GM19324 (cell line): ENCODE data around the gene COL28A1.
"Not testable (repeated sequence)": the region's sequence is repeated elsewhere in the genome, so short reads cannot be mapped to it uniquely, and the experiment has no call there.

Source experiments
- ATAC-seq: cut with Tn5 transposase; IDR thresholded peaks from one replicate; pipeline ENCODE4 v1.9.1; 2021; ENCODE audit warnings: mild to moderate bottlenecking, moderate library complexity; ENCODE audit not compliant: unreplicated experiment, low FRiP score

Gene COL28A1

DNA sequence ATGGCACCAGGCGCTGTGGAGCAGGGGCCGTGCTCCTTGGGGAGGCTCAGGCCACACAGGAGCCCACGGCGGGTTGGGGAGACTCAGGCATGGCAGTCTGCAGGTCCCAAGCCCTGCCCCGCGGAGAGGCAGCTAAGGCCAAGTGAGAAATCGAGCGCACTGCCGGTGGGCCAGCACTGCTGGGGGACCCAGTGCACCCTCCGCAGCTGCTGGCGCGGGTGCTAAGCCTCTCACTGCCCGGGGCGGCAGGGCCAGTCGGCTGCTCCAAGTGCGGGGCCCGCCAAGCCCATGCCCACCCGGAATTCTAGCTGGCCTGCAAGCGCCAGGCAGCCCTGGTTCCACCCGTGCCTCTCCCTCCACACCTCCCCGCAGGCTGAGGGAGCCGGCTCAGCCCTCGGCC, 57.1 kb downstream of the COL28A1 start:
- ATAC-seq: no peak

DNA sequence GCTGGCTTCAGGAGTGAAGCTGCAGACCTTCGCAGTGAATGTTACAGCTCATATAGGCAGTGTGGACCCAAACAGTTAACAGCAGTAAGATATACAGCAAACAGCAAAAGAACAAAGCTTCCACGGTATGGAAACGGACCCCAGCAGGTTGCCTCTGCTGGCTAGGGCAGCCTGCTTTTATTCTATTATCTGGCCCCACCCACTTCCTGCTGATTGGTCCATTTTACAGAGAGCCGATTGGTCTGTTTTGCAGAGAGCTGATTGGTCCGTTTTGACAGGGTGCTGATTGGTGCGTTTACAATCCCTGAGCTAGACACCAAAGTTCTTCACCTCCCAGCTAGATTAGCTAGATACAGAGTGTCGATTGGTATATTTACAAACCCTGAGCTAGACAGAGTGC, 58.0 kb downstream of the COL28A1 start:
- ATAC-seq: not testable (repeated sequence)

DNA sequence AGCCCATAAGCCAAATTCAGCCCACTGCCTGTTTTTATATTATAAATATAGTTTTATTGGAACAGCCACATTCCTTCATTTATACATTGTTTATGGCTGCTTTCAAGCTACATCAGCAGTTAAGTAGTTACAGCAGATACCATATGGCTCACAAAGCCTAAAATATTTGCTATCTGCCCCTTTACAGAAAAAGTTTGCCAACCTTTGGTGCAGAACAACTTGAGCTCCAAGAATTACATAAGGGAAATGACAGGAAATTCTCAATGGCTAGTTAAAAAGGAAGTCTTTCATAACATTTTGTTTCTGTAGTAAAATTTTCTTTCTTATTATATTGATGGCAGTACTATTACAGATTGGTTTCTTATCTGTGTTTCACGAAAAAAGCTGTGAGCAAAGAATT, 59.3 kb downstream of the COL28A1 start:
- no peak for ATAC-seq

DNA sequence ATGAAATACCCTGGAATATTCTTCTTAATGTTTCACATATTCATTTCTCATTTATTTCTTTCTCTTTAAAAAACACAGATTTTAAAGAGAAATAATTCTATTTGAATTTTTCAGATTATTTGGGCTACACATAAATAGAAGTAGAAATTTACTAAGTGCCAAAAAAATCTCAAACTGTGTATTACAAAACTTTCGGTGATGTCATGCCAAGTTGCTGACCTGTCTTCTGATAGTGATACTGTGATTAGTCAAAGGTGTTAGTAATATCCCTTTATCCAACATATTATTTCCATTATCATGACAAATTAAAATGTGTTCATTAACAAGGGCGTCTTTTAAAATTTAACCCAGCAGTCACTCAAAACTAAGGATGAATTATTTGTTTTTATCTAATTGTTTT, 60.1 kb downstream of the COL28A1 start:
- ATAC-seq: no peak

DNA sequence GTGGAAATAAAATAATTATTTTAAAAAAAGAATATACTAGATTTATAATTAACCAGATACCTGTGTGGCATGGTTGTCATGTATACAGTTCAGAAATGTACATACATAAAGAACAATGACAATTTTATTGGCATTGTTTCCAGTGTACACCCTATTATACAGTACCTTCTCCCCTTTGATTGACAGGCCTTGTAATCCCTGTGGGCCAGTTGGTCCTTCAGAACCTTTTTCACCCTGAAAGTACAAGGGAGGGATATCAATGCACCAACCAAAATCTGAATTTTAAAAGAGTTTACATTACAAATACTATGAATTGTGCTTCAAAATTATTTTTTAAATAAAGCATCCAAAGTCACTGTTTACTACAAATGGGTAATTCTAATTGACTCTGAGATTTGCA, 61.2 kb downstream of the COL28A1 start:
- ATAC-seq: no peak

DNA sequence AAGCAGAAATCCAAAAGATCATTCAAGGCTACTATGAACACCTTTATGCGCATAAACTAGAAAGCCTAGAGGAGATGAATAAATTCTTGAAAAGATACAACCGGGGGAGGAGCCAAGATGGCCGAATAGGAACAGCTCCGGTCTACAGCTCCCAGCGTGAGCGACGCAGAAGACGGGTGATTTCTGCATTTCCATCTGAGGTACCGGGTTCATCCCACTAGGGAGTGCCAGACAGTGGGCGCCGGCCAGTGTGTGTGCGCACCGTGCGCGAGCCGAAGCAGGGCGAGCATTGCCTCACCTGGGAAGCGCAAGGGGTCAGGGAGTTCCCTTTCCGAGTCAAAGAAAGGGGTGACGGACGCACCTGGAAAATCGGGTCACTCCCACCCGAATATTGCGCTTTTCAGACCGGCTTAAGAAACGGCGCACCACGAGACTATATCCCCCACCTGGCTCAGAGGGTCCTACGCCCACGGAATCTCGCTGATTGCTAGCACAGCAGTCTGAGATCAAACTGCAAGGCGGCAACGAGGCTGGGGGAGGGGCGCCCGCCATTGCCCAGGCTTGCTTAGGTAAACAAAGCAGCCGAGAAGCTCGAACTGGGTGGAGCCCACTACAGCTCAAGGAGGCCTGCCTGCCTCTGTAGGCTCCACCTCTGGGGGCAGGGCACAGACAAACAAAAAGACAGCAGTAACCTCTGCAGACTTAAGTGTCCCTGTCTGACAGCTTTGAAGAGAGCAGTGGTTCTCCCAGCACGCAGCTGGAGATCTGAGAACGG, 70.5 kb downstream of the COL28A1 start:
- ATAC-seq: not testable (repeated sequence)

DNA sequence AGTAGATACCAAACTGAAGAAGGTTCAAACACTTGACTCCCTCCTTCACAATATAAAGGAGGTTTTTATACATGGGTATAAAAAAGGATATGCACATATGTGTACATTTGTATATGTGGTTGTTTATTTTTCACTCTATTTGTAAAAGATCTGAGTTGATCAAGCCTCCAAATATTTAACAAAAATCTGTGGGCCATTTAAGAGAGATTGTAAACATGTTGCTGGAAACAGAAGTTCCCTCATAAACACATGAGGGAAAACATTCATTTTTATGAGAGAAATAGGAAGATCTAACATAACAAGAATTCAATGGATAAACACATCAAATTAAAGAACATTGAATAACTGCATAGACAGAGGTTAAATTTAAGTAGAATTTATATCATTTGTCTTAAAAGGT, 81.7 kb downstream of the COL28A1 start:
- no peak for ATAC-seq

DNA sequence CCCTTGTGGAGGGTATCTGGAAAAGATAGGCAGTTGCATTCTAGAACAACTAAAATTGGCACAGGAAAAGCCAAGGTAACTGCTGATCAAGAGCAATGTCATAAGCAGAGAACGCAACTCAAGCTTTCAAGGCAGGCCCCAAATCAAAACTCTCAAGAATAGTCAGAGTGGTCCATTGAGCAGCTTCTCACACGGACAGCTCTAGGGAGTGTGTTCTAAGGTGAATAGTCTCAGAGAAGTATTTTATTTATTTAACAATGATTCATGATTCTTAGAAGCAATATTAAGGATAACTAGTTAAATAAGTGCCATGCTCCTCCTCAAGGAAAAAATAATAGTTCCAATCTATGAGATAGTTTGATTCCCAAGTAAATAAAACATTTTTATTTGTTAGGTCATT, 83.0 kb downstream of the COL28A1 start:
- ATAC-seq: no peak

DNA sequence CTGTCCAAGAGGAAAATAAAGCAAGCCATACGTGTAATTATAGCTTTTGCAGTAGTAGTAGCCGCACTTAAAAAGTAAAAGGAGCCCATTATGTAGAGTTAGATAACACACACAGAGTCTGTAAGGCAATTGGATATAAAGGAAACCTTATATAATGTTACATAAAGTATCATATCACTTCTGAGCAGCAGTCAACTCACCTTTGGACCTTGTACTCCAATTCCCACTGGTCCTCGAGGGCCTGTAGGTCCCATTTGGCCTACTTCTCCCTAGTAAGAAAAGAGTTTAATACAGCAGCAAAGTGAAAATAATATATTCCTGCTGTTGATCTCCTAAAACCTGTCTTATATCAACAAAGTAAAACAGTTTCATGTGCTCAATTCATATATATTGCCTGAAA, 83.6 kb downstream of the COL28A1 start:
- no peak for ATAC-seq

DNA sequence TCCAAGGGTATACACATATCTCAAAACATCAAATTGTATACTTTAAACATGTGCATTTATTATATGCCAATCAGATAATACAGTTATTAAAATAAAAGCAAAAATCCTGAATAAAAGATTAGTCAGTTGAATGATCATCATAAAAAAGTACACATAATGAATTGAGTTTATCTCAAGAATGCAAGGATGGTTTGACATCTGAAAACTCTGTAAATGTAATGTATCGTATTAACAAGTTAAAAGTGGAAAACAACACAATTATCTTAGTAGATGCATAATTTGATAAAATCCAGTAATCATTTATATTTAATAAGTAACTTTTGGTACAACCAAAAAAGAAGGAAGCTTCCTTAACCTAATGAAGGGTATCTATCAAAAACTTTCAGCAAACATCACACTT, 86.6 kb downstream of the COL28A1 start:
- no peak for ATAC-seq

DNA sequence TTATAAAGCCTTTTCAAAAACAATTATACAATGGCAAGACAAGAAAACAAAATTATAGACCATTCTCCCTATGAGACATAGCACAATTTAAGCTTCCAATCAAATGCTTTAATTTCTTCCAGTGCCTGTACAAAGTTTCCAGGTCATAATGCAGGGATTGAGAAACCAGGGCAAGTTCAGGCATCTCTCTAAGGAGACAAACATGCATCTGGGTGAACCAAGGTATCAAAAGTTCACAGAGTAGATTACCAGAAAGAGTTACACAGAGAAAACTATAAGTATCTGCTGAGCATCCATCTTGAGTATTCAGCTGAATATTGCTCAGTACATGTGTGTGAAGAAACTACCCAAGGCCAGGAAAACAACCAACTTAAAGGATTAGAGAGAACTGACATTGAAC, 89.1 kb downstream of the COL28A1 start:
- ATAC-seq: no peak

DNA sequence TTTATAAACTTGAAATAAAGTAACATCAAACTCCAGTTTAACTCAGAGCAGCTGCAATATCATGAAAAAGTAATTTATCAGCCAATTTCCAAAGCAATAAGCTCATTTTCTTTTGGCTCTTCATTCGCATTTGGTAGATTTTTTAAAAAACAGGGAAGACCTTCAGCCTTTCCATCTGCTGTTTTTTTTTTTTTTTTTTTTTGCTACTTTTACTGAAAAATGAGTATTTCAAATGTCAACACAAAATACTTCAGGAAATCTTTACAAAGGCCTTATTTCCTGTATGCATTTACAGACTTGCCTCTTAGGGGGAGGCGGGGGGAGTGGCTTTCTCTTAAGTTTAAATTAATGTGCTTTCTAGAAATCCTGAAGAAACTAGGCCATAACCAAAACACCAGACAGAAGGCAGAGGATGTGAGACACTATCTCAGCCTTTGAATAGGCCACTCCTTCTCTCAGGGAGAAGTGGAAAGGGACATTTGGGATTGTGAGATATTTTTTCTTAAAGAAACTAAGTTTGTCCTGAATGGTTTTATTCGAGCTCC, 91.8 kb downstream of the COL28A1 start:
- ATAC-seq: no peak

DNA sequence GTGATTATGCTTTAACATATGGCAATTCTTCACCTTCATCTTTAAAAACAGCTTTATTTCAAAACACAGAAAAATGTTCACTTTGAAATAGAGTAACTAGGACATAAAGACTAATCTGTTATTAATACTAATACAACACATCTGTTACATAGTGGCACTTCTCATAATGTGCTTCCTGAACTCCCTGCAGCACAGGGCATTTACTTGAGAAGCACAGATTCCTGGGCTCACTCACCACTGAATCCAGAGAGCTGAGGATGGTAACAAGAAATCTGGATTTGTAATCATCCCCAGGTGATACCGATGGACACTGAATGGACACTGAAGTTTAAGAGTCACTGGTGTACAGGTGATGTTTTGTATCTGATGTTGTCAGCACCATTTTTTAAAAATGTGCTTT, 96.1 kb downstream of the COL28A1 start:
- no peak for ATAC-seq

DNA sequence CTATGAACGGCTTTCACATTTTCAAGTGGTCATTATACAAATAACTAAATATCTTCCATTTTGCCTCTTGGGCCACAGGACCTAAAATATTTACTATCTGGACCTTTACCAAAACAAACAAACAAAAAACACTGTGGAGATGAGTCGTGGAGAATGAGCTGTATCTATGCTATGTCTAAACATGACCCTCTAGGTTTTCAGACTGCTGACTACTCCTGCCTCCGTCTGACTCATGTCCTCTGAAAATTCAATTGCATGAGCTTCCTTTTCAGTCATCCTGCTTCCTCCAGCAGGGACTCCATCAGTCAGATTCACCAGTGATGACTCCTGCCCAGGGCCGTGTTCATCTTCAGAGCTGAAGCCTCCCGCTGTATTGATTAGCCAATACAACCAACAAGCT, 96.8 kb downstream of the COL28A1 start:
- no peak for ATAC-seq

DNA sequence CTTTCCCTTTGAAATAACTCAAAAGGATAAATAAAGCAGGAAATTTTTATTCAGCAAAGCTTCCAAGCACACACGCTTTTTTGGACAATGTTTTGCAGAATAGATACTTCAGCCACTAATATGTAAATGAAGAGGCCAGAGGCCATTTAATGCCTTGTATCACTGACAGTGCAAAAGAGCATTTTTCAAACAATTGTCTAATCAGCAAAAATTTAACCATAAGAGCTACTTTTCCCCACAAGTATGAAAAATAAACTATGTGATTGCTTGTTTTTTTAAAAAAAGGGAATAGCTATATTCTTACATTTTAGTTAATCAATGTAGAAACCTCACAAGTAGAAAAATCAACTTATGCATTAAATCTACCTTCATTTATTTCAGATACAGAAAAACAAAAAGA, 99.7 kb downstream of the COL28A1 start:
- no peak for ATAC-seq

DNA sequence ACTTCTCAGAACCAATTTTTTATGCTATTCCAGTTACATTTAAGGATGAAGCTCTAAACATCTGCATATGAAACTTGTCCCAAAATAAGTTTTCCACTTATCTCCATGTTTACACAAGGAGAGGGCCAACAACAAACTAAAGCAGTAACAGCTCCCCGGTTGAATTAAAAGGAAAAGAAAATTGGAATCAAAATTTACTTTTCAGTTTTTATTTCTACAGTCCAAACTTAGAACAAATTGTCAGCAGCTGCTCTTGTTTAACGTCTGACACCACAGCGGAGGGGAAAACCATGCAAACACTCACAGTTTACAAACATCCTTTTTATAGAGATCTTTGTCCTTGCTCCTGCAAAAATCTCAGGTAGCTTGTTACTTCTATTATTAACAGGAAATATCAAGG, 101.3 kb downstream of the COL28A1 start:
- ATAC-seq: no peak

DNA sequence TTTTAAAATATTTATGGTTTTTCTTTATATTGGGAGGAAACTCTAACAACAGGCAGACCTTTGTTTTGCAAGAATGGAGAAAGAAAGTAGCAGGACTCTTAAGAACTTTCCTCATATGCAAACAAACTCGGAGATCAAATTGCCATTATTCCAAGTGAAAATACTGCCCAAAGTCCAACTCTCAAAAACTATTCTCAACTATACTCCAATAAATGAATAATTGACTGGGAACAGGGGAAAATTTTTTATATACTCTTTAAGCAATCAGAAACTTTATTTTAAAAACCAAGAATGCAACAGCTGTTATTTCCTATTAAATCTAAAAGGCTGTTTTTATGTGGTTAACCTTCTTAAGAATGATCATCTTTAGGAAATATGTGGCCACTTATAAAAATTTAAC, 101.9 kb downstream of the COL28A1 start:
- ATAC-seq: no peak

DNA sequence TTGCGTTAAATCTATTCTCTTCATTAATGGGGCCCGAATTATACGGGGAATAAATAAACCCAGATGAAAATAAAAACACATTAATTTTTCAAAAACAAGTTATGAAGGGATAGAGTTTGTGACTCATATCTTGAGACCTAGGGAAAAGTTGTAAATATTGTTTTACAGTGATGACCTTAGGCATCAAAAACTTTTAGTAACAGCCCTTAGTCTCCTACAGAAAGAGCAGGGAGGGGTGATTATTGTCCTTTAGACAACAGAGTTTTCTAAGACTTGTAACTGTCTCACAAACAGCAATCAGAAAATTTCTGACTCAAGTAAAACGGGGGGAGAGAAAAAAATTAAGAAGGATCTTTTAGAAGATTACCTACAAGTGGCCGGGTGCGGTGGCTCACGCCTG, 102.7 kb downstream of the COL28A1 start:
- no peak for ATAC-seq

DNA sequence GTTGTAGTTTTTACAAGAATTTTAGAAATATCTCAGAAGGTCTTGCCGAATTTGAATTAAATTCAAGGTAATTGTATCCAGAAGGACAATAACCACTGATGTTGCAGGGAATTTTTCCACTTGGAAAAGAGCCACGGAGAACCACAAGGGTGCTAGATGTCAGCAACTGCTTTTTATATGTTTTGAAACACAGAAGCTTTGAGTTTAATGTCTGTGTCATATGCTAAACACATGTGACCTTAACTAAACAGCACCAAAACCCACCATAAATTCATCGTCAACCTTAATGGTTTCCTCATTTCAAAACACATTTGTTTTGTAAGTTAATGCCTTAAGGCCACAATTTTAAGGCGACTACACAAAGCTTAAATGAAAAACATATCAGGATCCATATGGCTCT, 106.9 kb downstream of the COL28A1 start:
- ATAC-seq: no peak

DNA sequence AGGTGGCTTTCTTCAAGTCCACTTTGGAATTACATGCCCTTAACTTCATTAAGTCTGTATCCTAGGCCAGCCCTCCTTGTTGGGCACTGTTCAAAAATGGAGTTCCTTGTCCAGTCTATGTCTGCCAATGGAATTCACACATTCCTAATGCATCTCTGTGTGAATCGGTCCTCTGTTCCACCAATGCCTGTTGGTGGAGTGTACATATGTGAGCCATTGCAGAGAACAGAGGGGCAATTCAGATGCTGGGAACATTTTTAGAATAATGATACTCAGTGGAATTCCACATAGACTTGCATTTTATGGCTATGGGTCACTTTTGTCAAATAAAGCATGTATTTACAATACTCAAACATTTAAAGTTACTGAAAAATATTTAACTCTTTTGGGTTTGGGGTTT, 108.3 kb downstream of the COL28A1 start:
- no peak for ATAC-seq

DNA sequence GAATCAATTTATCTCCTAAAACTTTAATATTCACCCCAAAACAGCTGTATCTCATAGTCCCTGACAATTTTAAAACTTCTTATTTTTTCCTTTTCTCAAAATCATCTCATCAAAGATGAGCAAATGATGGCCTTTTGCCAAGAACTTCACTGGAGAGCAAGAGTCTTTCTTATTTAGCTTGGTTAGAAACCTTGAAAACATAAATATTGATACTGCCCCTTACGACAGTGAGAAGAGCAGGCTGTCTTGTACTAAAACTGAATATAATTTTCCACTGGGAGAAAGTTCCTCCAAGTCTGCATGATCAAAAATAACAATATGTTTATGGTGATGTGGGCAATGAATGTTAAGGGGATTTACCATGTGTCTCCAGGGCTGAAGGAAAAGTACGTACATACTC, 109.0 kb downstream of the COL28A1 start:
- ATAC-seq: no peak

DNA sequence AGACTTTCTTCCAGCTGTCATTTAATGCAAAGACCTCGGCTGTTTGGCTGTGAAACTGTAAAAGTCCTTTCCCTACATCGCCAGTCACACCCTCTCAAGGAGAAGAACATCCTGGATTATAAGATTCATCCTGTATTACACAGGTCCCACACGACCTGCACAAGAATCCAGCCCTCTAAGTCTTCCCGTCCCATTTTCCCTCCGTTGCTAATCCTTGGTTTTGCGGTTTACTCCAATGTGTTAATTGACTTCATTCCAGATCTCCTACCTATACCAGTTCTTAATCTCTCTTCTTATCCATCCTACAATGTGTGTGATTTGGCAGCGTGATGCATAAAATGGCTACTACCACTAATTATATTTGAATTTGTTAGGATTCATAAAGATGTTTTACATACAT, 110.4 kb downstream of the COL28A1 start:
- ATAC-seq: no peak
